Stimulated activated CD4-positive, alpha-beta T cell treated with anti-CD3 and anti-CD28 coated beads, Interleukin-2, amount 100 ng/mL, for 48 hours (primary cell): ENCODE data around the gene KCNJ12.
"Not testable (repeated sequence)": the region's sequence is repeated elsewhere in the genome, so short reads cannot be mapped to it uniquely, and the experiment has no call there.

ENCODE experiments used
- DNase-seq, 2 donors: peaks; one replicate each; pipeline ENCODE4 v3.0.0-alpha.2; 2020

The KCNJ12 gene

GRCh38 chr17:21388066-21388465 is 11.9 kb downstream of the KCNJ12 start:
- DNase-seq: no peak

GRCh38 chr17:21388944-21389343 is 12.8 kb downstream of the KCNJ12 start:
- no peak for DNase-seq

DNA sequence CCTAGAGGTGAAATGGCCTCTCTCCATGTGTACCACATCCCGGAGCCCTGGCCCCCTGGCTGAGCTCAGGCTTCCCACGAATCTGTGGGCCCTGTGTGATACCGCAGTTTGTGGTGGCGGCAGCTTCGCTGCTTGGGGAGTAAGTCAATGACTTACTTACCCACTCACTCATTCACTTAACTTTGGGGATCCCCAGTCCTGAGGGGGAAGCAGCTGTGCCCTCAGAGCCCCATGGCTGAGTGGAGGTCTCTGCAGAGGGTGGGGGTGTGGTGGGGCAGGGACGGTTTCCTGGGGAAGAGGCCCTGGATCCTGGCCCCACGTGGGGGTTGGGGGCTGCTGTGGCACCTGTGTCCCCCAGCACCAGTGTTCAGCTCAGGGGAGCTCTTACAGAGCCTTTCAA is 13.2 kb downstream of the KCNJ12 start:
- no peak for DNase-seq

DNA sequence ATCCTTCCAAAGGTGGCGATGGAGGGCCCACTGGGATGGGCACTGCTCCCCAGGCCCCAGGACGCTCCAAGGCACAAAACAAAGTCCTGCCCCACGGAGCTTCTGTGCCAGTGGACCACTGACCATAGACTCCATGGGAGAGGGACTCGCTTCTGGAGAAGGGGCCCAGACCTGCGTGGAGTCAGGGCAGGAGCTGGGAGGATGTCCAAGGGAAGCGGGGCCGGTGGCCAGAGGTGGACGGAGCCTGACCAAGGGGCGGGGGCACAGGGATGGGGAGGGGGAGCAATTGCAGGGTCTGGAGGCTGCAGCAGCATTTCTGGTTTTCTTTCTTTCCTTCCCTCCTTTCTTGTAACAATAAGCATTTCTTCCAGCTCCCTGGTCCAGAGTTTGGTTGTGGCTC is 14.1 kb downstream of the KCNJ12 start:
- no peak for DNase-seq

GRCh38 chr17:21392266-21392665 is 16.1 kb downstream of the KCNJ12 start:
- no peak for DNase-seq

DNA sequence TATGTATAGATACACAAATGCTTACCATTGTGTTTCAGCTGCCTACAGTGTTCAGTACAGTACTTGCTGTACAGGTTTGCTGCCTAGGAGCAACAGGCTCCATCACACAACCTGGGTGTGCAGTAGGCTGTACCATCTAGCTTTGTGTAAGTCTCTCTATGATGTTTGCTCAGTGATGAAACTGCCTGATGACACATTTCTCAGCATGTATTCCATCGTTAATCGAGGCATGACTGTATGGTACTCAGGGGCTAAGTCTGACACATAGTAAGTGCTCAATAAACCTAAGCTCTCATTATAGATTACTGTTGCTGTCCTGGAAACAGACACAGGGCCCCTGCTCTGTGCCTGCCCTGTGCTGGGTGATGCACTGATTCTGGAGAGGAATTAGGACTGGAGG is 18.1 kb downstream of the KCNJ12 start:
- no peak for DNase-seq

DNA sequence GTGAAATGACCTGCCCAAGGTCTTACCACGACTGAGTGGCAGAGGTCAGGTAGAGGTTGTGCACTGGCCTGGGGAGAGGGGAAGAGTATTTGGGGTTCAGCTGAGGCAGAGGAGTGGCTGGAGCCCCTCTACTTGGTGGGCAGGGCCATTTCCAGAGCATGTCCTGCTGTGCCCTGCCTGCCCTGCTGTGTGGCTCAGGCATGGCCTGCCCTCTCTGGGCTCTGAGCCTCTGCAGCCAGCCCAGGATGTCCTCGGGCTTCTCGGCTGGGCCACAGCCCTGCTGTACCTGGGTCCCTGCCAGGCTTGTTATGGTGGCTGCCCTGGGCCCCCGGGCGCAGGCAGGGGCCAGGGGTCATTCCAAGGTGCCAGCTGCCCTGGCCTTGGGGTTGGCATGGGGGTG is 19.6 kb downstream of the KCNJ12 start:
- no peak for DNase-seq

DNA sequence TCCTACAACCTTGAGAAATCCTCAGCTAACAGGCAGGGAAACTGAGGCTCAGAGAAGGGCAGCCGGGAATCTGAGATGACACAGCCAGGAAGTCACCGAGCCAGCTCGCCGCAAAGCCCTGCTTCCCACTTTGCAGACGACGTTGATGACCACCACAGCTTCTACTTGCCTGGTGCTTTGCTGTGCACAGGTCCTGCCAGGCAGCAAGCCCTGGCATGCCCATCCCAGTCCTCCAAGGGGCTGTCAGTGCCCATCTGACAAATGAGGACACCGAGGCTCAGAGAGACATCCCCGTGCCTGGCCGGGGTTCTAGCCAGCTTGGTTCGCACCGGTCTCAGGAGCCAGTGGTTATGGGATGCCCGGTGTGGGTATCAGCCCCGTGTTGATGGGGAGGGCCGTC is 20.1 kb downstream of the KCNJ12 start:
- no peak for DNase-seq

DNA sequence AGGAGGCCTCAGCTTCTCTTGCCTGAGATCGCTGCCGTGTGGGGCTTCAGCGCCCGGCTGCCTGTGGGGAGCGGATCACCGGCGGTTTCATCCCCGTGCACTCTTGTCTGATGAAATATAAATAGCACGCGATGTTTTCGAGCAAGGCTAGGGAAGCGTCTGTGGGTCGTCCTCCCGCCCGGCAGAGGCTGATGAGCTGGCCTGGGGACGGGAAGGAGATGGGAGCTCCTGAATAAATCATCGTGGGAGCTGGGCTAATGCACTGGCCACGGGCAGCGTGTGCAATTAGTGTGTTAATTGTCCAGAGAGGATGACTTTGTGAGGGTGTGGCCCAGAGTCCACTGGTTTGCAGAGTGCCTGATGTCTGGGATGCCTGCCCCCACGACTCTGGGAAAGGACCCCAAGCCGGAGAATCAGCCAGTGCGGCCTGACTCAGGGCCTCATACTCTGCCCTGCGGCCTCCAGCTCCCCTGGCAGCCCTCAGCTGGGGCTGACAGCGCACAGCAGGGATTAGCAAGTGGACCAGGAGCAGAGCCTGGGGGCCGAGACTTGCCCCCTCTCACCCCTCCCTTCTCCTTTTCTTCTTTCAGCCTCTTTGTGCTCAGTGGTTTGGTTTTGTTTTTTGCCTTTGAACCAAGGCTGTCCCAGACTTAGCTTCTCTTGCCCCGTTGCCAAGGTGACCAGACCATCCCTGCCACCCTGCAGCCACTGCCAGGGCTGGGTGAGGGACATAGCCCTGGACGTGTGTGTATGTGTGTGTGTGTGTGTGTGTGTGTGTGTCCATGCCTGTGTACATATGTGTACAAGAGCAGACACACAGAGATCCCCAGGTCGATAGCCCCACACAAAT is 21.4 kb downstream of the KCNJ12 start:
- no peak for DNase-seq

GRCh38 chr17:21399474-21400186 is 23.5 kb downstream of the KCNJ12 start:
- no peak for DNase-seq

GRCh38 chr17:21400187-21400569 is 24.0 kb downstream of the KCNJ12 start:
- not testable (repeated sequence) for DNase-seq

DNA sequence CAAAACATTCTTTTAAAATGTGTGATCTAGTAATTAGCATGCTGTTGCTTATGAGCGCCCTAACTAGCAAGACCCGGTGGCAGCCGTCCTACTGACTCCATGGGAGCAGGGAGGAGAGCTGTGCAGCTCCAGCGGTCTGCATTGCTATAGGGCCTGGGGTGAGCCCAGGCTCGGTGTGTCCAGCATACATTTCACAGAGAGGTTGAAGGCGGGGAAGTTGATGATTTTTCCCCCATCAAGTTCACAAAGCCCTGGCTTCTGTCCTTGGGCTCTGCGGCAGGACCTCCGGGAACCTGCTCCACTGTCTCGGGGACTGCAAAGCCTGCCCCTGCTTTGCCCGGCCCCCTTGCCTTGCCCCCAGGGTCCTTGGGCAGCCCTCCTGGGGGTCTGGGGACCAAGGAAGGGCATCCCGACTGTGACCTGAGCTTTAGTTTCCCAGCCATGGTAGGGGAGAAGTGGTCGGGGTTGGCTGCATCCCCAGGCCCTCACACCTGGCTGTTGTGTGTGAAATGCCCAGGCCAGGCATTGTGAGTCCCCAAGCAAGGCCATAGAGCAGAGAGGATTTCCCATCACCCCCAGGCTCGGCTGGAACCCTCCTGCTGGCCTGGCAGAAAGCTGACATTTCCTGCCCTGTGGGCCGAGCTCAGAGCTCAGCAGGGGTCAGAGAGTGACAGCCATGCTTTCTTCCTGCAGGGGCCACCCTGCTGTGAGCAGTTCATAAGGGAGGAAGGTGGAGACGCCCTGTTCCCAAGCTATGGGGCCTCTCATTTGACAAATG is 24.8 kb downstream of the KCNJ12 start:
- no peak for DNase-seq

DNA sequence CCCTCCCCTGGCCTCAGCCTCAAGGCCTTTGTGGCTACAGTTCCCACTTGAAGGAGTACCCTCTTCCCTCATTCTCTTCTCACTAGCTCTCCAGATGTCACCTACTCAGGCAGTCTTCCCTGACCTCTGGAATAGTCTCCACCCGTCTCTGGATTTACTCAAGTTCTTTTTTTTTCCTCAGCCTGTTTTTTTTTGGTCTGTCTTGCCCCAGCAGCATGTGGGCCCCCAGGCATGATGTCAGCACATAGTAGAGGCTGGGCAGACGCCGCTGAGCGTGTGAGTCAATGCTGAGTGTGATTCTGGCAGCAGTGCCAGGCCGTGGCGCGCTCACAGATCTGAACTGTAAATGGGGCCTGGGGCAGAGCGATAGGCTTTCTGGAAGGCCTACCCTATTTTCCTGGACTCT is 26.0 kb downstream of the KCNJ12 start:
- not testable (repeated sequence) for DNase-seq

DNA sequence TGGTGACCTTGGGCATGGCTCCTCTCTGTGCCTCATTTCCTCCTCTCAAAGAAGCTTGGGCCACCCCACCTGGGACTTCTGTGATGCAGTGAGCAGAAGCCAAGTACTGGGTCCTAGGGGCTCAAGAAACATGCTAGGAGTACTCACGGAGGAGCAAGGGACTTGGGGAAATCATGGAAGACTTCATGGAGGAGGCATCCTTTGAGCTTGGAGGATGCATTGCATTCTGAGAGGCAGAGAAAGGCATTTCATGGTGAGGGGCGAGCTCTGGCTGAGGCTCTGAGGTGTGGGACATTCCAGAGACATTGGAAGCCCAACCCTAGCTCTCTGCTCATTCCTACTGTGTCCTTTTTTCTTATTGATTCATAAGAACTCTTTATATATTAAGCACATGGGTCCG is 26.8 kb downstream of the KCNJ12 start:
- DNase-seq: not testable (repeated sequence)

GRCh38 chr17:21404106-21404505 is 27.9 kb downstream of the KCNJ12 start:
- not testable (repeated sequence) for DNase-seq

DNA sequence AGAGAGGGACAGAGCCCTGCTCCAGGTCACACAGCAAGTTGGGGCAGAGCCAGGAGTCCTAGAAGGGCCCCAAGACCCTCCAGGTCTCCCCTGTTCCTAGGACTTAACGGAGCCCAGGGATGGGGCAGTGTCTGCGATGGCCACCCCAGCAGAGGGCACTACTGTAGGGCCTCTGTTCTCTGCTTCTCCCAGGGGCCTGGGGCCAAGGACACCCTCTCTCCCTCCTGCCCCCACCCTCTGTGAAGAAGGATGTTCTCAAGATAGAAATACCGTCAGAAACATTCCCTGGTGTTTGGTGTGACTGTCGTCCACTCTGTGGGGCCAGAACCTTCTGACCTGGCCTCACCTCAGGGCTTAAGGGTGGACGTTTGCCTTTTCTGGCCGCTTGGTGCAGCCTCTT is 28.4 kb downstream of the KCNJ12 start:
- DNase-seq: not testable (repeated sequence)

- DNase-seq: not testable (repeated sequence)
Measured at GRCh38 chr17:21404956-21405731, 29.0 kb downstream of the KCNJ12 start.

DNA sequence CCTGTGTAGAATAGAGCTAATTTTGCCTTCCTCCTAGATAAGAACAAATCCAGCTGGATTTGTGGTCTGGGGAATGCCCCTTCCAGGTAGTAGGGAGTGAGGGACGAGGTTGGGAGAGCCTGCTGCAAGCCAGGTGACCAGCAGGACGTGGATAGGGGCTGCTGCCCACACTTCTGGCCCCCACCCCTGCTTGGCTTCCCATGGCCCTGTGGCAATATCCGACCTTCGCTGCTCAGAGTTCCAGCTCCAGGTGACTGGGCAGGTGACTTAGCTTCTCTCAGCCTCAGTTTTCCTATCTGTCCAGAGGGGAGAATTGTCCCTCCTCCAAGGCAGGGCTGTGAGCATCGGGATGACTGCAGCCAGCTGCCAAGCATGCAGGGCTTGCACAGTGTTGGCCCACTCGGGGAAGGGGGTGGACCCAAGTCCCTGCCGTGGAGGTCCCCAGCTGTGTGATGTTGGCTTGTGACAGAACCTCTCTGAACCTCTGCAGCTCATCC is 29.8 kb downstream of the KCNJ12 start:
- DNase-seq: not testable (repeated sequence)

DNA sequence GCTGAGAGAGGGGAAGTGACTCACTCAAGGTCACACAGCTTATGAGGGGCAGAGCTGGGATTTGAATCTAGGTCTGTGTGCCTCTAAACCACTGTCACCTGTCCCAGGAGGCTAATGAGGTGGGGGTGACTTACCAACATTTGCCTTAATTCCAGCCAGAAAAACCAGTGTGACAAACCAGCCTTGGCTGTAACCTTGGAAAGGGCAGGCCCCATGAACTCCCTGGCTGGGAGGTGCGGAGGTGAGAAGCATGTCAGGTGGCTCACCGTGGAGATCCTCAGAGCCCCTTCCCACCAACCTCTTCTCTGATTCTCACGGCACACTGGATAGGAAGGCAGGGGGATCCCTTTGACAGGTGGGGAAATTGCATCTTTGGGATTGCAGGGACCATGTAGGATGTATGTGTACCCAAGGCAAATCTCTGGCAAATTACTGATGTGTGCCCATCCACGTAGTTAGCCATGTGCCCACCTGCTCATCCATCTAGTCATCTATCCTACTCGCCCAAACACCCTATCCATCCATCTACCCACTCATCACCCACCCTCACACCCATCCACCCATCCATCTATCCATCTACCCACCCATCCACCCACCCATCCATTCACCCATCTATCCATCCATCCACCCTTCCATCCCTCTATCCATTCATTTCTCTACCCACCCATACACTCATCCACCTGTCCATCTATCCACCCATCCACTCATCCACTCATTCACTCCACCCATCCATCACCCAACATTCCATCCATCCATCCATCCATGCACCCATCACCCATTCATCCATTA is 30.7 kb downstream of the KCNJ12 start:
- DNase-seq: not testable (repeated sequence)

DNA sequence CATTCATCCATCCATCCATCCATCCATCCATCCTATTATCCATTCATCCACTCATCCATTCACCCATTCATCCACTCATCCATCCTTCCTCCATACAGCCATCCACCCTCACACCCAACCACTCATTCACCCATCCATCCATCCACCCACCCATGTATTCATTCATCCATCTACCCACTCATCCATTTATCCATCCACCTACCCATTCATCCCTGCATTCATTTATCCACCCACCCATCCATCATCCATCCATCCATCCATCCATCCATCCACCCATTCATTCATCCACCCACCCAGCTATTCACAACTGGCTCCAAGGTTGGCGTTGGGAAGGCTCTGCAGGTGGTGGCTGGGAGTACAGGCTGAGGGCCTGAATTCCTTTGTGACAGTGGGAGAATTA is 31.6 kb downstream of the KCNJ12 start:
- DNase-seq: not testable (repeated sequence)

- DNase-seq: not testable (repeated sequence)
Measured at GRCh38 chr17:21408224-21408623, 32.1 kb downstream of the KCNJ12 start.
